B cell (primary cell): ENCODE results near the gene OXA1L.

Experiments
- EZH2 ChIP-seq: IDR thresholded peaks from 2 replicates; pipeline ENCODE4 v1.6.1; 2012; ENCODE audit warnings: borderline replicate concordance, low read depth, mild to moderate bottlenecking, moderate library complexity, low read length; ENCODE audit not compliant: insufficient read depth, poor library complexity, severe bottlenecking
- TF ChIP-seq, protein P1 (sequence below): fragments of 200-600 bp; IDR thresholded peaks from one replicate; pipeline ENCODE4 v1.8.0; 2022; ENCODE audit warnings: antibody characterized with exemption, mild to moderate bottlenecking

- TF ChIP-seq, protein P1, sequence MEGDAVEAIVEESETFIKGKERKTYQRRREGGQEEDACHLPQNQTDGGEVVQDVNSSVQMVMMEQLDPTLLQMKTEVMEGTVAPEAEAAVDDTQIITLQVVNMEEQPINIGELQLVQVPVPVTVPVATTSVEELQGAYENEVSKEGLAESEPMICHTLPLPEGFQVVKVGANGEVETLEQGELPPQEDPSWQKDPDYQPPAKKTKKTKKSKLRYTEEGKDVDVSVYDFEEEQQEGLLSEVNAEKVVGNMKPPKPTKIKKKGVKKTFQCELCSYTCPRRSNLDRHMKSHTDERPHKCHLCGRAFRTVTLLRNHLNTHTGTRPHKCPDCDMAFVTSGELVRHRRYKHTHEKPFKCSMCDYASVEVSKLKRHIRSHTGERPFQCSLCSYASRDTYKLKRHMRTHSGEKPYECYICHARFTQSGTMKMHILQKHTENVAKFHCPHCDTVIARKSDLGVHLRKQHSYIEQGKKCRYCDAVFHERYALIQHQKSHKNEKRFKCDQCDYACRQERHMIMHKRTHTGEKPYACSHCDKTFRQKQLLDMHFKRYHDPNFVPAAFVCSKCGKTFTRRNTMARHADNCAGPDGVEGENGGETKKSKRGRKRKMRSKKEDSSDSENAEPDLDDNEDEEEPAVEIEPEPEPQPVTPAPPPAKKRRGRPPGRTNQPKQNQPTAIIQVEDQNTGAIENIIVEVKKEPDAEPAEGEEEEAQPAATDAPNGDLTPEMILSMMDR, result no peak
- no peak for TF ChIP-seq EZH2
Observed at GRCh38 chr14:22740020-22740419, 26.5 kb upstream of the OXA1L start.
